ENCODE results near the gene PTDSS2. TPM values are rescaled to one million over a fixed set of nuclear protein-coding genes. Genes with fewer than 3 reads are reported as not detected.

PTDSS2 gene
- total and polyA plus RNA-seq, 4 donors: 5.1 to 15.6 (median 10.2) TPM

- no peak for TF ChIP-seq NR2F2 (IDR thresholded peaks at IDR 0.05)
- TF ChIP-seq JUND (IDR thresholded peaks at IDR 0.05): no peak
- TF ChIP-seq, protein P1, sequence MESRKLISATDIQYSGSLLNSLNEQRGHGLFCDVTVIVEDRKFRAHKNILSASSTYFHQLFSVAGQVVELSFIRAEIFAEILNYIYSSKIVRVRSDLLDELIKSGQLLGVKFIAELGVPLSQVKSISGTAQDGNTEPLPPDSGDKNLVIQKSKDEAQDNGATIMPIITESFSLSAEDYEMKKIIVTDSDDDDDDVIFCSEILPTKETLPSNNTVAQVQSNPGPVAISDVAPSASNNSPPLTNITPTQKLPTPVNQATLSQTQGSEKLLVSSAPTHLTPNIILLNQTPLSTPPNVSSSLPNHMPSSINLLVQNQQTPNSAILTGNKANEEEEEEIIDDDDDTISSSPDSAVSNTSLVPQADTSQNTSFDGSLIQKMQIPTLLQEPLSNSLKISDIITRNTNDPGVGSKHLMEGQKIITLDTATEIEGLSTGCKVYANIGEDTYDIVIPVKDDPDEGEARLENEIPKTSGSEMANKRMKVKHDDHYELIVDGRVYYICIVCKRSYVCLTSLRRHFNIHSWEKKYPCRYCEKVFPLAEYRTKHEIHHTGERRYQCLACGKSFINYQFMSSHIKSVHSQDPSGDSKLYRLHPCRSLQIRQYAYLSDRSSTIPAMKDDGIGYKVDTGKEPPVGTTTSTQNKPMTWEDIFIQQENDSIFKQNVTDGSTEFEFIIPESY (IDR thresholded peaks at IDR 0.05): no peak
- no peak for TF ChIP-seq YY1 (IDR thresholded peaks at IDR 0.05)
- no peak for TF ChIP-seq RXRA (IDR thresholded peaks at IDR 0.05)
- TF ChIP-seq, protein P2, sequence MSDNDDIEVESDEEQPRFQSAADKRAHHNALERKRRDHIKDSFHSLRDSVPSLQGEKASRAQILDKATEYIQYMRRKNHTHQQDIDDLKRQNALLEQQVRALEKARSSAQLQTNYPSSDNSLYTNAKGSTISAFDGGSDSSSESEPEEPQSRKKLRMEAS (IDR thresholded peaks at IDR 0.05): no peak
- TF ChIP-seq HNF4G (IDR thresholded peaks at IDR 0.05): no peak
- TF ChIP-seq RAD21 (IDR thresholded peaks at IDR 0.05): no peak
- TF ChIP-seq FOXA2 (IDR thresholded peaks at IDR 0.05): no peak
- no peak for TF ChIP-seq SP1 (IDR thresholded peaks at IDR 0.05)
- TF ChIP-seq ATF3 (IDR thresholded peaks at IDR 0.05): no peak
- TF ChIP-seq TAF1 (conservative IDR thresholded peaks at IDR 0.05): no peak
- TF ChIP-seq GABPA (IDR thresholded peaks at IDR 0.05 in 1 of 2, conservative IDR thresholded peaks at IDR 0.05 in 1 of 2): no peak
- TF ChIP-seq, protein P3, sequence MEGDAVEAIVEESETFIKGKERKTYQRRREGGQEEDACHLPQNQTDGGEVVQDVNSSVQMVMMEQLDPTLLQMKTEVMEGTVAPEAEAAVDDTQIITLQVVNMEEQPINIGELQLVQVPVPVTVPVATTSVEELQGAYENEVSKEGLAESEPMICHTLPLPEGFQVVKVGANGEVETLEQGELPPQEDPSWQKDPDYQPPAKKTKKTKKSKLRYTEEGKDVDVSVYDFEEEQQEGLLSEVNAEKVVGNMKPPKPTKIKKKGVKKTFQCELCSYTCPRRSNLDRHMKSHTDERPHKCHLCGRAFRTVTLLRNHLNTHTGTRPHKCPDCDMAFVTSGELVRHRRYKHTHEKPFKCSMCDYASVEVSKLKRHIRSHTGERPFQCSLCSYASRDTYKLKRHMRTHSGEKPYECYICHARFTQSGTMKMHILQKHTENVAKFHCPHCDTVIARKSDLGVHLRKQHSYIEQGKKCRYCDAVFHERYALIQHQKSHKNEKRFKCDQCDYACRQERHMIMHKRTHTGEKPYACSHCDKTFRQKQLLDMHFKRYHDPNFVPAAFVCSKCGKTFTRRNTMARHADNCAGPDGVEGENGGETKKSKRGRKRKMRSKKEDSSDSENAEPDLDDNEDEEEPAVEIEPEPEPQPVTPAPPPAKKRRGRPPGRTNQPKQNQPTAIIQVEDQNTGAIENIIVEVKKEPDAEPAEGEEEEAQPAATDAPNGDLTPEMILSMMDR (IDR thresholded peaks at IDR 0.05; ENCODE audit: low read depth, low read length, missing input control): no peak
- no peak for TF ChIP-seq FOXA1 (IDR thresholded peaks at IDR 0.05)
- TF ChIP-seq, protein P4, sequence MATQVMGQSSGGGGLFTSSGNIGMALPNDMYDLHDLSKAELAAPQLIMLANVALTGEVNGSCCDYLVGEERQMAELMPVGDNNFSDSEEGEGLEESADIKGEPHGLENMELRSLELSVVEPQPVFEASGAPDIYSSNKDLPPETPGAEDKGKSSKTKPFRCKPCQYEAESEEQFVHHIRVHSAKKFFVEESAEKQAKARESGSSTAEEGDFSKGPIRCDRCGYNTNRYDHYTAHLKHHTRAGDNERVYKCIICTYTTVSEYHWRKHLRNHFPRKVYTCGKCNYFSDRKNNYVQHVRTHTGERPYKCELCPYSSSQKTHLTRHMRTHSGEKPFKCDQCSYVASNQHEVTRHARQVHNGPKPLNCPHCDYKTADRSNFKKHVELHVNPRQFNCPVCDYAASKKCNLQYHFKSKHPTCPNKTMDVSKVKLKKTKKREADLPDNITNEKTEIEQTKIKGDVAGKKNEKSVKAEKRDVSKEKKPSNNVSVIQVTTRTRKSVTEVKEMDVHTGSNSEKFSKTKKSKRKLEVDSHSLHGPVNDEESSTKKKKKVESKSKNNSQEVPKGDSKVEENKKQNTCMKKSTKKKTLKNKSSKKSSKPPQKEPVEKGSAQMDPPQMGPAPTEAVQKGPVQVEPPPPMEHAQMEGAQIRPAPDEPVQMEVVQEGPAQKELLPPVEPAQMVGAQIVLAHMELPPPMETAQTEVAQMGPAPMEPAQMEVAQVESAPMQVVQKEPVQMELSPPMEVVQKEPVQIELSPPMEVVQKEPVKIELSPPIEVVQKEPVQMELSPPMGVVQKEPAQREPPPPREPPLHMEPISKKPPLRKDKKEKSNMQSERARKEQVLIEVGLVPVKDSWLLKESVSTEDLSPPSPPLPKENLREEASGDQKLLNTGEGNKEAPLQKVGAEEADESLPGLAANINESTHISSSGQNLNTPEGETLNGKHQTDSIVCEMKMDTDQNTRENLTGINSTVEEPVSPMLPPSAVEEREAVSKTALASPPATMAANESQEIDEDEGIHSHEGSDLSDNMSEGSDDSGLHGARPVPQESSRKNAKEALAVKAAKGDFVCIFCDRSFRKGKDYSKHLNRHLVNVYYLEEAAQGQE (IDR thresholded peaks at IDR 0.05): no peak
- TF ChIP-seq EGR1 (IDR thresholded peaks at IDR 0.05; ENCODE audit: low read depth in 2 of 2): no peak
- peaks cover 0 to 3% (median 0%) of the 10 kb centered on the region in 4 donors for H3K27me3 ChIP-seq (ENCODE audit: control insufficient read depth in 4 of 4, insufficient read depth in 4 of 4, low read length in 3 of 4)
Measured at GRCh38 chr11:422249-422656, 27.8 kb upstream of the PTDSS2 start.

More at GRCh38 chr11:422249-422656, 27.8 kb upstream of the PTDSS2 start:
- Histone ChIP-seq H3K4me3 (ENCODE audit: low read depth in 1 of 3, low read length in 3 of 3) (no peak overlapping the region), H3K27ac (ENCODE audit: low read depth in 1 of 2, low read length in 2 of 2) (no peak overlapping the region), H3K36me3 (ENCODE audit: control insufficient read depth in 4 of 4, insufficient read depth in 3 of 4, low read depth in 1 of 4, low read length in 3 of 4) (no peaks in the 10 kb centered on the region), H3K9me3 (ENCODE audit: control insufficient read depth in 4 of 4, low read length in 3 of 4) (no peaks in the 10 kb centered on the region), H3K9ac (ENCODE audit: low read depth in 1 of 2, low read length in 2 of 2) (no peak overlapping the region), H3K4me1 (ENCODE audit: control insufficient read depth in 4 of 4, insufficient read depth in 4 of 4, low read length in 3 of 4) (peaks cover 0 to 7% (median 5%) of the 10 kb centered on the region in 4 donors)
- no peak for DNase-seq (ENCODE audit: low spot score)
- 86% methylated on average over 10 of the region's 10 CpGs for WGBS
